Fibroblast of lung (primary cell): ENCODE results near the gene ATP6V0C. TPM values are rescaled to one million over a fixed set of nuclear protein-coding genes. Genes with fewer than 3 reads are reported as not detected.

ENCODE experiments used
- DNase-seq, 2 donors: peaks; one replicate each; pipeline versions ENCODE4 v3.0.0 to v3.0.0-alpha.2; 2010; ENCODE audit warnings: low read depth in 2 of 2
- H2AFZ ChIP-seq: 2 replicates; pipeline ENCODE4 v1.5.1; 2012; ENCODE audit warnings: low read length, control low read depth, inconsistent platforms
- H3K27ac ChIP-seq: 2 replicates; pipeline ENCODE4 v1.5.1; 2011; ENCODE audit warnings: low read length, control low read depth; ENCODE audit not compliant: insufficient read depth
- H3K27me3 ChIP-seq: 2 replicates; pipeline ENCODE4 v1.5.1; 2011; ENCODE audit warnings: mild to moderate bottlenecking, low read length; ENCODE audit not compliant: control insufficient read depth, insufficient read depth
- H3K36me3 ChIP-seq: 2 replicates; pipeline ENCODE4 v1.5.1; 2011; ENCODE audit warnings: low read length; ENCODE audit not compliant: control insufficient read depth, insufficient read depth
- H3K4me1 ChIP-seq: 2 replicates; pipeline ENCODE4 v1.5.1; 2011; ENCODE audit warnings: low read length; ENCODE audit not compliant: control insufficient read depth, insufficient read depth; ENCODE audit errors: extremely low read depth
- H3K4me2 ChIP-seq: 2 replicates; pipeline ENCODE4 v1.5.1; 2011; ENCODE audit warnings: low read length, control low read depth; ENCODE audit not compliant: insufficient read depth; ENCODE audit errors: extremely low read depth
- H3K4me3 ChIP-seq, 4 experiments: fragments of 200-600 bp in 1 of 4; sonication (generic) in 1 of 4; replicated peaks in 1 of 4; 2 replicates each; pipeline ENCODE4 v1.5.1; 2011 to 2016; ENCODE audit warnings: low read length in 4 of 4, low read depth in 3 of 4, mild to moderate bottlenecking in 3 of 4, control low read depth in 2 of 4, inconsistent platforms in 1 of 4, mixed read lengths in 1 of 4; ENCODE audit not compliant: insufficient read depth in 1 of 4; ENCODE audit errors: control extremely low read depth in 1 of 4
- H3K79me2 ChIP-seq: 2 replicates; pipeline ENCODE4 v1.5.1; 2012; ENCODE audit warnings: mild to moderate bottlenecking, low read length, inconsistent platforms; ENCODE audit not compliant: control insufficient read depth, insufficient read depth
- H3K9ac ChIP-seq: 2 replicates; pipeline ENCODE4 v1.5.1; 2011; ENCODE audit warnings: mild to moderate bottlenecking, low read length, control low read depth; ENCODE audit not compliant: insufficient read depth
- H3K9me3 ChIP-seq: 2 replicates; pipeline ENCODE4 v1.5.1; 2012; ENCODE audit warnings: low read depth, low read length; ENCODE audit not compliant: control insufficient read depth, insufficient read depth
- H4K20me1 ChIP-seq: 2 replicates; pipeline ENCODE4 v1.5.1; 2011; ENCODE audit warnings: low read length; ENCODE audit not compliant: control insufficient read depth, insufficient read depth; ENCODE audit errors: extremely low read depth
- EZH2 ChIP-seq: IDR thresholded peaks from 2 replicates; pipeline ENCODE4 v1.5.1; 2012; ENCODE audit warnings: low read length, control low read depth, mild to moderate bottlenecking; ENCODE audit errors: missing control alignments
- polyA plus RNA-seq, 2 donors: library from polyadenylated mRNA; depleted of rRNA in 1 of 2; stranded (reverse) in 1 of 2; unstranded in 1 of 2; fragments of >200 nt; gene quantifications; 2 replicates each; pipeline ENCODE4 v1.2.1, GENCODE V29; 2011 to 2012; ENCODE audit warnings: missing spikeins in 1 of 2
- total RNA-seq: library from RNA; depleted of rRNA; stranded (reverse); fragments of >200 nt; gene quantifications from 2 replicates; pipeline ENCODE4 v1.2.1, GENCODE V29; 2014
- TF ChIP-seq, protein P1 (sequence below), 2 donors: IDR thresholded peaks in 1 of 2; conservative IDR thresholded peaks in 1 of 2; 1 replicate in 1 of 2; 2 replicates in 1 of 2; pipeline ENCODE4 v1.5.1; 2011 to 2012; ENCODE audit warnings: low read length in 2 of 2, control low read depth in 1 of 2, inconsistent platforms in 1 of 2, low read depth in 1 of 2, mild to moderate bottlenecking in 1 of 2

The ATP6V0C gene
- total and polyA plus RNA-seq, 2 donors (not counting 1 experiment from before 2014, with no cell fraction given), result 11.2 to 43.0 TPM

DNA sequence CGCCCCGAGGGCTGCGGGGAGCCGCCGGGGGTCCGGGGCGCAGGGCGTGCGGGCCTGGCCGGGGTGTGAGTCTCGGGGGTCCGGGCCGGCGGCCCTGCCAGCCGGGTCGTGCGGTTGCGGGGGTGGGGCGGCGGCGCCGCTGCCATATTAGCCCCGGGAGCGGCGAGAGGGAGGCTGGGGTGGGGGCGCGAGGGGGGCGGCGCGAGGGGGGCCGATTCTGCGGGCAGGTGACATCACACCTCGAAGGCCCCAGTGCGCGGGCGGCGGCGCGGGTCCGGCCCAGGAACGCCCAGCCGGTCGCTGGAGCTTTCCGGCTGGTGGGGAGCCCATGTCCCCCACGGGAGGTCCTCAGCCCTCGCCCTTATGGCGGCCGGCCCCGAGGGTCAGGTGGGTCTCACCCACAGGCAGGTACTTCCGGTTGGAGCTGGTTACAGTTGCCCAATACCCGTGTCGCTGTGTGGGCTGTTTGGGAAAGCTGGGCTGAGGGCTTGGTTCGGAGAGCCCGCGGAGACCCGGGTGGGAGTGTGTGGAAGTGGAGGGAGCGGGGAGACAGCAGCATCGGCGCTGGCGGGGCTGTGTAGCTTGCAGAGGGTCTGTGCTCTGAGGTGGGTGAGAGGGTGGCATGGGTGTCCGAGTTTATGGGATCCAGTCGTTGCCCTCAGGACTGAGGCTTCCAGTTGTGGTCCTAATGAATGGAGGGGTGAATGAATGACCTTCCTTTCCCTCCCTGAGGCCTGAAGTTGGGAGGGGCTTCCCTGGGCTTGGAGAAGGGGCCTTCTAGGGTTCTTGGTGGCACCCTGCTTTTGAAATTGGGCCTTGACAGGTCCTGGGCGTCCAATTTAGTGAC is 804 bp downstream of the ATP6V0C start:
- H2AFZ ChIP-seq, result no peak overlapping the region
- no peak for DNase-seq

DNA sequence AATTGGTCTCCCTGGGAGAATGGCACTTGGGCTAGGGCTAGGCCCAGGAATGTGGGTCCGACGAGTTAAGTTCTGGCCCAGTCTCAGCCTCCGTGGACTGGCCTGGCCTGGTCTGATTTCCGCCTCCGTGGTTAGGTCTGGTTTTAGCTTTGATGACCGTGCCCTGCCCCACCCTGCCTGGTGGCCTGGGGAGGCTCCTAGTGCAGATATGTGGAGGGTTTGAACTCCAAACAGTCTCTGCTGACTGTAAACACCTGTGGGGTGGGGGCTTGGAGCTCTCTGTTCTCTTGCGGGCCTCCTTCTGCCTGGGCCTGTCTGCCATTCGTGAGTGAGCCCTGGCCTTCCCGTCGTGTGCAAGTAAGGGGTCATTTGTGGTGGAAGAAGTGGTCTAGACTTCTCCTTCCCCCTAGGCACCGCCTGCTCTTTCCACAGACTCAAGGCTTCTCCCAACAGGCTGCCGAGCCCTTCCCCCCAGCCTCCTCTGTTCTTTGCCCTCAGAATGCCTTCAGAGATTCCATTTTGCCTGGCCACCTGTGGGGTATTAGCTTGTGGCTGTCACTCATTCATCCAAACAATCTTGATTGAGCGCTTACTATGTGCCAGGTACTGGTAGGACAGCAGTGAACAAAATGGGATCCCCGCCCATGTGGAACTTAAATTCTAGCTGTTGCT is 1.6 kb downstream of the ATP6V0C start:
- Histone ChIP-seq H3K36me3 (peaks cover 8% of the 10 kb centered on the region), H4K20me1 (peaks cover 2% of the 10 kb centered on the region), H3K27me3 (no peaks in the 10 kb centered on the region), H3K4me3 (peak overlapping the region; percentile 57 to 96 (median 90)), H3K79me2 (peaks cover 57% of the 10 kb centered on the region), H3K27ac (peak overlapping the region; percentile 90), H3K4me1 (peaks cover 23% of the 10 kb centered on the region), H3K9ac (peak overlapping the region; percentile 96), H2AFZ (no peak overlapping the region), H3K4me2 (peak overlapping the region; percentile 89), H3K9me3 (no peaks in the 10 kb centered on the region)
- no peak for DNase-seq
- TF ChIP-seq, protein P1, sequence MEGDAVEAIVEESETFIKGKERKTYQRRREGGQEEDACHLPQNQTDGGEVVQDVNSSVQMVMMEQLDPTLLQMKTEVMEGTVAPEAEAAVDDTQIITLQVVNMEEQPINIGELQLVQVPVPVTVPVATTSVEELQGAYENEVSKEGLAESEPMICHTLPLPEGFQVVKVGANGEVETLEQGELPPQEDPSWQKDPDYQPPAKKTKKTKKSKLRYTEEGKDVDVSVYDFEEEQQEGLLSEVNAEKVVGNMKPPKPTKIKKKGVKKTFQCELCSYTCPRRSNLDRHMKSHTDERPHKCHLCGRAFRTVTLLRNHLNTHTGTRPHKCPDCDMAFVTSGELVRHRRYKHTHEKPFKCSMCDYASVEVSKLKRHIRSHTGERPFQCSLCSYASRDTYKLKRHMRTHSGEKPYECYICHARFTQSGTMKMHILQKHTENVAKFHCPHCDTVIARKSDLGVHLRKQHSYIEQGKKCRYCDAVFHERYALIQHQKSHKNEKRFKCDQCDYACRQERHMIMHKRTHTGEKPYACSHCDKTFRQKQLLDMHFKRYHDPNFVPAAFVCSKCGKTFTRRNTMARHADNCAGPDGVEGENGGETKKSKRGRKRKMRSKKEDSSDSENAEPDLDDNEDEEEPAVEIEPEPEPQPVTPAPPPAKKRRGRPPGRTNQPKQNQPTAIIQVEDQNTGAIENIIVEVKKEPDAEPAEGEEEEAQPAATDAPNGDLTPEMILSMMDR (conservative IDR thresholded peaks at IDR 0.05 in 1 of 2, IDR thresholded peaks at IDR 0.05 in 1 of 2; ENCODE audit: low read depth in 1 of 2, low read length in 2 of 2), result no peak
- TF ChIP-seq EZH2, result no peak

More for the DNA sequence above, 804 bp downstream of the ATP6V0C start:
- Histone ChIP-seq H3K9me3 (no peaks in the 10 kb centered on the region), H3K79me2 (peaks cover 56% of the 10 kb centered on the region), H3K27ac (peak overlapping the region; percentile 90), H3K27me3 (no peaks in the 10 kb centered on the region), H3K36me3 (peaks cover 8% of the 10 kb centered on the region), H3K4me3 (peak overlapping the region; percentile 57 to 96 (median 90)), H4K20me1 (peaks cover 2% of the 10 kb centered on the region), H3K4me1 (peaks cover 23% of the 10 kb centered on the region), H3K9ac (peak overlapping the region; percentile 96), H3K4me2 (peak overlapping the region; percentile 89)
- TF ChIP-seq EZH2, result no peak
- TF ChIP-seq, protein P1 (conservative IDR thresholded peaks at IDR 0.05 in 1 of 2, IDR thresholded peaks at IDR 0.05 in 1 of 2; ENCODE audit: low read depth in 1 of 2, low read length in 2 of 2), result no peak
